GM19351 (cell line): ENCODE measurements around the gene PPP1R37.
A peak's percentile ranks its signal among the peaks of the same experiment; 100 is the strongest.

Experiments used
- ATAC-seq: cut with Tn5 transposase; IDR thresholded peaks from one replicate; pipeline ENCODE4 v1.9.1; 2021; ENCODE audit warnings: mild to moderate bottlenecking, moderate library complexity; ENCODE audit not compliant: unreplicated experiment

PPP1R37 gene

GRCh38 chr19:45151821-45152503 lies 59.0 kb downstream of the PPP1R37 start:
- ATAC-seq: no peak

- ATAC-seq: no peak
Measured at GRCh38 chr19:45152504-45153338, 59.7 kb downstream of the PPP1R37 start.

- ATAC-seq: no peak
Measured at GRCh38 chr19:45153339-45154063, 60.5 kb downstream of the PPP1R37 start.

- no peak for ATAC-seq
Measured at GRCh38 chr19:45154064-45154827, 61.3 kb downstream of the PPP1R37 start.

- no peak for ATAC-seq
Measured at GRCh38 chr19:45156011-45156630, 63.1 kb downstream of the PPP1R37 start.

- no peak for ATAC-seq
Measured at GRCh38 chr19:45156751-45157150, 63.8 kb downstream of the PPP1R37 start.

GRCh38 chr19:45158503-45159209 lies 65.7 kb downstream of the PPP1R37 start:
- no peak for ATAC-seq

- ATAC-seq: no peak
Measured at GRCh38 chr19:45159210-45159970, 66.4 kb downstream of the PPP1R37 start.

- no peak for ATAC-seq
Measured at GRCh38 chr19:45159971-45160324, 67.0 kb downstream of the PPP1R37 start.

- ATAC-seq: no peak
Measured at GRCh38 chr19:45160870-45161737, 68.1 kb downstream of the PPP1R37 start, which contains the start of gene NKPD1. Gene NKPD1, minus strand, starts transcription at chr19:45160982. Its CDS starts 832 bp downstream, at chr19:45160150.

- ATAC-seq: no peak
Measured at GRCh38 chr19:45161738-45162607, 69.0 kb downstream of the PPP1R37 start.

- ATAC-seq: no peak
Measured at GRCh38 chr19:45162608-45163143, 69.7 kb downstream of the PPP1R37 start.

GRCh38 chr19:45163156-45163555 lies 70.2 kb downstream of the PPP1R37 start:
- no peak for ATAC-seq

- ATAC-seq: no peak
Measured at GRCh38 chr19:45163751-45164460, 70.9 kb downstream of the PPP1R37 start.

GRCh38 chr19:45164577-45165335 lies 71.8 kb downstream of the PPP1R37 start:
- peak; percentile 65 for ATAC-seq
